OCI-LY1 (cell line): ENCODE measurements around the gene IL12RB1.

Source experiments
- H2AFZ ChIP-seq: fragments of 200-600 bp; sonication (generic), shearing (Covaris generic); 2 replicates; pipeline ENCODE4 v1.6.0; 2014; ENCODE audit warnings: antibody characterized with exemption, mild to moderate bottlenecking, low read length
- H3F3A ChIP-seq: fragments of 200-600 bp; sonication (generic), shearing (Covaris generic); 2 replicates; pipeline ENCODE4 v1.6.0; 2014; ENCODE audit warnings: mild to moderate bottlenecking, antibody characterized with exemption, low read length, moderate library complexity; ENCODE audit not compliant: insufficient read depth
- H3K27ac ChIP-seq: fragments of 200-600 bp; sonication (generic); 2 replicates; pipeline ENCODE4 v1.5.1; 2014; ENCODE audit warnings: low read length, mixed run types, mild to moderate bottlenecking, low read depth; ENCODE audit not compliant: poor library complexity, severe bottlenecking
- H3K27me3 ChIP-seq: fragments of 200-600 bp; sonication (generic); 2 replicates; pipeline ENCODE4 v1.6.0; 2014; ENCODE audit warnings: antibody characterized with exemption, mild to moderate bottlenecking, low read length, moderate library complexity; ENCODE audit not compliant: insufficient read depth
- H3K36me3 ChIP-seq: fragments of 200-600 bp; sonication (generic); 2 replicates; pipeline ENCODE4 v1.6.1; 2014; ENCODE audit warnings: mild to moderate bottlenecking, antibody characterized with exemption, low read length, moderate library complexity, mixed read lengths; ENCODE audit not compliant: insufficient read depth
- H3K4me1 ChIP-seq: fragments of 200-600 bp; sonication (generic); 2 replicates; pipeline ENCODE4 v1.5.1; 2014; ENCODE audit warnings: mild to moderate bottlenecking, low read length, moderate library complexity; ENCODE audit not compliant: insufficient read depth, severe bottlenecking
- H3K4me2 ChIP-seq: fragments of 200-600 bp; sonication (generic), shearing (Covaris generic); 2 replicates; pipeline ENCODE4 v1.6.1; 2014; ENCODE audit warnings: low read length
- H3K4me3 ChIP-seq: fragments of 200-600 bp; sonication (generic); 2 replicates; pipeline ENCODE4 v1.5.1; 2014; ENCODE audit warnings: low read length, low read depth, mild to moderate bottlenecking, mixed read lengths; ENCODE audit not compliant: poor library complexity, severe bottlenecking
- H3K79me2 ChIP-seq: fragments of 200-600 bp; shearing (Covaris generic); 2 replicates; pipeline ENCODE4 v1.6.1; 2016; ENCODE audit warnings: mixed run types, low read length, mixed read lengths; ENCODE audit not compliant: insufficient read depth
- H3K9ac ChIP-seq: fragments of 200-600 bp; sonication (generic), shearing (Covaris generic); 2 replicates; pipeline ENCODE4 v1.6.1; 2014; ENCODE audit warnings: mild to moderate bottlenecking, low read length, mixed read lengths
- H3K9me2 ChIP-seq: fragments of 200-600 bp; sonication (generic), shearing (Covaris generic); 2 replicates; pipeline ENCODE4 v1.6.1; 2014; ENCODE audit warnings: low read depth, mild to moderate bottlenecking, low read length, mixed read lengths
- H3K9me3 ChIP-seq: fragments of 200-600 bp; shearing (Covaris generic); 2 replicates; pipeline ENCODE4 v1.6.1; 2014; ENCODE audit warnings: low read length, mixed read lengths
- H4K20me1 ChIP-seq: fragments of 200-600 bp; sonication (generic), shearing (Covaris generic); 2 replicates; pipeline ENCODE4 v1.6.0; 2016; ENCODE audit warnings: mild to moderate bottlenecking, low read length; ENCODE audit not compliant: insufficient read depth
- EZH2 ChIP-seq: fragments of 200-600 bp; sonication (generic), shearing (Covaris generic); IDR thresholded peaks from 2 replicates; pipeline ENCODE4 v1.8.0; 2017; ENCODE audit warnings: borderline replicate concordance, mixed run types, mild to moderate bottlenecking, antibody characterized with exemption, low read length, moderate library complexity, mixed read lengths
- TF ChIP-seq, protein P1 (sequence below): fragments of 200-600 bp; sonication (generic), shearing (Covaris generic); IDR thresholded peaks from 2 replicates; pipeline ENCODE4 v1.5.1; 2017; ENCODE audit warnings: mild to moderate bottlenecking, antibody characterized with exemption, low read length, moderate library complexity, mixed read lengths

The IL12RB1 gene

DNA sequence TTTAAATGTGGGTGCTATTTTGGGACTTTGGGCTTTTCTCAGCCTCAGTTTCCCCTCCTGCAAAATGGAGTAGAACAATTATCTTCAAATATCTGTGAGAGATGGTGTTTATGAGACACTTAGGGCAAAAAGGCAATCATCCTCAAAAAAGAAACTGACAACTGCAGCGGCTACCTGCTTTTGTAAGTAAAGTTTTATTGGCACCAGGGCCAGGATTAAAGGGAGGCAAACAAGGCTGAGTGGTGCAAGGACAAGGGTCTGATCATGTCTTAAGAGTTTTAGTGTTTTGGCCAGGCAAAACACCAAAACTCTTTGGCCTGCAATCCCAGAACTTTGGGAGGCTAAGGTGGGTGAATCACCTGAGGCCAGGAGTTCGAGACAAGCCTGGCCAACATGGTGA, 9.5 kb upstream of the IL12RB1 start:
- H3K9me3 ChIP-seq, result no peaks in the 10 kb centered on the region
- no peaks in the 10 kb centered on the region for H4K20me1 ChIP-seq
- no peaks in the 10 kb centered on the region for H3K79me2 ChIP-seq
- H3K9me2 ChIP-seq, result no peaks in the 10 kb centered on the region
- no peaks in the 10 kb centered on the region for H3F3A ChIP-seq
- H2AFZ ChIP-seq, result no peak overlapping the region
- peak overlapping the region; percentile 22 for H3K27ac ChIP-seq
- no peak overlapping the region for H3K9ac ChIP-seq
- H3K36me3 ChIP-seq, result 0 out of 2 replicates have a peak, but pooled peaks cover 4% of the 10 kb centered on the region
- no peaks in the 10 kb centered on the region for H3K27me3 ChIP-seq
- H3K4me3 ChIP-seq, result no peak overlapping the region
- peaks cover 46% of the 10 kb centered on the region for H3K4me1 ChIP-seq
- no peak for TF ChIP-seq EZH2
- TF ChIP-seq, protein P1, sequence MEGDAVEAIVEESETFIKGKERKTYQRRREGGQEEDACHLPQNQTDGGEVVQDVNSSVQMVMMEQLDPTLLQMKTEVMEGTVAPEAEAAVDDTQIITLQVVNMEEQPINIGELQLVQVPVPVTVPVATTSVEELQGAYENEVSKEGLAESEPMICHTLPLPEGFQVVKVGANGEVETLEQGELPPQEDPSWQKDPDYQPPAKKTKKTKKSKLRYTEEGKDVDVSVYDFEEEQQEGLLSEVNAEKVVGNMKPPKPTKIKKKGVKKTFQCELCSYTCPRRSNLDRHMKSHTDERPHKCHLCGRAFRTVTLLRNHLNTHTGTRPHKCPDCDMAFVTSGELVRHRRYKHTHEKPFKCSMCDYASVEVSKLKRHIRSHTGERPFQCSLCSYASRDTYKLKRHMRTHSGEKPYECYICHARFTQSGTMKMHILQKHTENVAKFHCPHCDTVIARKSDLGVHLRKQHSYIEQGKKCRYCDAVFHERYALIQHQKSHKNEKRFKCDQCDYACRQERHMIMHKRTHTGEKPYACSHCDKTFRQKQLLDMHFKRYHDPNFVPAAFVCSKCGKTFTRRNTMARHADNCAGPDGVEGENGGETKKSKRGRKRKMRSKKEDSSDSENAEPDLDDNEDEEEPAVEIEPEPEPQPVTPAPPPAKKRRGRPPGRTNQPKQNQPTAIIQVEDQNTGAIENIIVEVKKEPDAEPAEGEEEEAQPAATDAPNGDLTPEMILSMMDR, result no peak
- no peak overlapping the region for H3K4me2 ChIP-seq

DNA sequence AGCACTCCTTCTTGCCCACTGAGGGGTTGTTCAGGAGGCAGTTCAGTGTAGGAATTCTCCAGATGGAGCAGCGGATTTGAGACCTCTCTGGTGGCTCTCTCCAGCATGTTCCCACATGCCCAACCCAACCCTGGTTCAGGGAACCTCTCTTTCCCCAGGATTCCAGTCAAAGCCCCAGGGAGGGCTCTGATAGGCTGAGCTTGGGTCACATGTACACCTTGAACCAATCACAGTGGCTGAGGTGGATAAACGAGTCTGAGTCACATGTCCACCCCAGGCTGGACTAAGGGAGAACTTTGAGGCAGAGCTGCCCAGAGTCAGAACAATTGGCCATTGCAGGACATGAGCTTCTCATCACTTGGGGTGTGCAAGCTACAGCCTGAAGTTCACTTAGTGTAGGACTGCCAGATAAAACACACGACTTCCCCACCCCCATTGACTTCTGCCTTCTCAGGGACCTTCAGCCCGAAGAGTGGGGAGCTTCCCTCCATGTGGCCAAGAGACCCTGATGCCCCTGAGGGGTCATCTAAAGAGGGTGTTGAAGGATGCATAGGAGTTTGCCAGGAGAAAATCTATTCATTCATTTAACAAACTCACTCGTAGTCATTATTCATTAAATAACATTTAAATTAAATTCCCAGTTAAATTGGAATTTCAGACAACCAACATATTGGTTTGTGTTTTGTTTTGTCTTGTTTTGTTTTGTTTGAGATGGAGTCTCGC, 6.9 kb upstream of the IL12RB1 start:
- no peak overlapping the region for H3K4me3 ChIP-seq
- no peak overlapping the region for H2AFZ ChIP-seq
- H3K27me3 ChIP-seq, result no peaks in the 10 kb centered on the region
- no peak overlapping the region for H3K9ac ChIP-seq
- H4K20me1 ChIP-seq, result no peaks in the 10 kb centered on the region
- TF ChIP-seq EZH2, result no peak
- TF ChIP-seq, protein P1, result no peak
- H3K27ac ChIP-seq, result no peak overlapping the region
- H3K4me1 ChIP-seq, result peaks cover 55% of the 10 kb centered on the region
- no peaks in the 10 kb centered on the region for H3F3A ChIP-seq
- H3K9me2 ChIP-seq, result no peaks in the 10 kb centered on the region
- H3K79me2 ChIP-seq, result no peaks in the 10 kb centered on the region
- no peaks in the 10 kb centered on the region for H3K9me3 ChIP-seq
- H3K36me3 ChIP-seq, result no peaks in the 10 kb centered on the region
- H3K4me2 ChIP-seq, result no peak overlapping the region

DNA sequence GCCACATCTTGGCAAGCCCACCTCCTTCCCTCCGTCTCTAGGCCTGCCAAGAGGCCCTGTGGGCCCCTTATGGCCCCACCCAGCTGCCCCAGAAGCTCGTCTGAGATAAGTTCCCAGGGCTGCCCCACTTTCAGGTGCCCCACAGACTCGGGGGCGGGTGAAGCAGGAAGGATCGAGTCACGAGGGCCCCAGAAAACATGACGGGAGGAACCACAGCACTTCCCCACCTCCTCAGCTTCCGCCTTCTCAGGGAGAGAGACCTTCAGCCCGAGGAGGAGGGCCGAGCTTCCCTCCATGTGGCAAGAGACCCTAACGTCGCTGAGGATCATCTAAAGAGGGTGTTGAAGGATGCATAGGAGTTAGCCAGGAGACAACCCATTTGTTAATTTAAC, 4.5 kb upstream of the IL12RB1 start:
- TF ChIP-seq, protein P1, result no peak
- no peak for TF ChIP-seq EZH2
- Histone ChIP-seq H3K9me3 (no peaks in the 10 kb centered on the region), H3K27me3 (no peaks in the 10 kb centered on the region), H3K4me3 (no peak overlapping the region), H3K4me2 (peak overlapping the region; percentile 18; the same call in 1 of the 2 replicates), H3K9ac (peak overlapping the region; percentile 25; the same call in 1 of the 2 replicates), H3K9me2 (no peaks in the 10 kb centered on the region), H3K79me2 (no peaks in the 10 kb centered on the region), H3K27ac (peak overlapping the region; percentile 83), H3K4me1 (peaks cover 56% of the 10 kb centered on the region), H4K20me1 (no peaks in the 10 kb centered on the region), H3F3A (no peaks in the 10 kb centered on the region), H3K36me3 (no peaks in the 10 kb centered on the region), H2AFZ (no peak overlapping the region)
